ENCODE data around the gene ASRGL1. TPM values are rescaled to one million over a fixed set of nuclear protein-coding genes. Genes with fewer than 3 reads are reported as not detected.

Gene ASRGL1
- total RNA-seq, 4 donors from 2014 or later = 14.9 to 44.5 (median 35.6) TPM

DNA sequence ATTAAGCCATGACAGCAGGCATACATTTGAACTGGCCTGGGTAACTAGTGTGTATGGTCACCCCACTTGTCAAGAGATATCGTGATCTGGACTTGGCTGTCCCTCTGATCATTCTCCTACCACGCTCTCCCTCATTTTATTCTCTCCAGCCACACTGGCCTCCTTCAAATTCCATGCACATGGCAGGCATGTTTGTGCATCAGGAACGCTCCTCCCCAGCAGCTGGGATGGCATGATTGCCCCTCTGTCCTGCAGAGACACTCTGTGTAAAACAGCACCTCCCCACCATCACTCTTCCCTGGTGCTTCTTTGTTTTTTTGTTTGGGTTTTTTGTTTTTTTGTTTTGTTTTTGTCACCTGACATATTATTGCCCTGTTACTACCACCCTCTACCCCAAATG lies 50.1 kb downstream of the ASRGL1 start:
- in situ Hi-C loops (cut with MboI; ENCODE audit: low pct_ligation_motif_present in 1 of 4, low pct_unique_long_range_greater_than_20kb in 1 of 4, low sequenced_read_pairs in 3 of 4) (loop anchor here (25.0 kb wide), 3 partner anchors 300 to 500 kb away; partner anchors contain the start of genes LRRN4CL (in 1 of the 4), SLC3A2 (in 1 of the 4) and UBXN1 (in 1 of the 4)), intact Hi-C loops (cut with DNase I; ENCODE audit: low total_unique reads) (no loop called here)
- Histone ChIP-seq H3K4me3 (no peak overlapping the region), H3K27me3 (no peaks in the 10 kb centered on the region), H3K27ac (no peak overlapping the region), H3K36me3 (no peaks in the 10 kb centered on the region), H3K9me3 (no peaks in the 10 kb centered on the region), H3K4me1 (peaks cover 0 to 4% (median 0%) of the 10 kb centered on the region in 4 donors)
- no peak for TF ChIP-seq EP300 (IDR thresholded peaks at IDR 0.05; ENCODE audit: low read depth)
- TF ChIP-seq, protein P1, sequence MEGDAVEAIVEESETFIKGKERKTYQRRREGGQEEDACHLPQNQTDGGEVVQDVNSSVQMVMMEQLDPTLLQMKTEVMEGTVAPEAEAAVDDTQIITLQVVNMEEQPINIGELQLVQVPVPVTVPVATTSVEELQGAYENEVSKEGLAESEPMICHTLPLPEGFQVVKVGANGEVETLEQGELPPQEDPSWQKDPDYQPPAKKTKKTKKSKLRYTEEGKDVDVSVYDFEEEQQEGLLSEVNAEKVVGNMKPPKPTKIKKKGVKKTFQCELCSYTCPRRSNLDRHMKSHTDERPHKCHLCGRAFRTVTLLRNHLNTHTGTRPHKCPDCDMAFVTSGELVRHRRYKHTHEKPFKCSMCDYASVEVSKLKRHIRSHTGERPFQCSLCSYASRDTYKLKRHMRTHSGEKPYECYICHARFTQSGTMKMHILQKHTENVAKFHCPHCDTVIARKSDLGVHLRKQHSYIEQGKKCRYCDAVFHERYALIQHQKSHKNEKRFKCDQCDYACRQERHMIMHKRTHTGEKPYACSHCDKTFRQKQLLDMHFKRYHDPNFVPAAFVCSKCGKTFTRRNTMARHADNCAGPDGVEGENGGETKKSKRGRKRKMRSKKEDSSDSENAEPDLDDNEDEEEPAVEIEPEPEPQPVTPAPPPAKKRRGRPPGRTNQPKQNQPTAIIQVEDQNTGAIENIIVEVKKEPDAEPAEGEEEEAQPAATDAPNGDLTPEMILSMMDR (IDR thresholded peaks at IDR 0.05) = no peak
- TF ChIP-seq POLR2AphosphoS5 (IDR thresholded peaks at IDR 0.05) = no peak
- TF ChIP-seq POLR2A (IDR thresholded peaks at IDR 0.05) = no peak
- DNase-seq = no peak
- WGBS, 2 donors (ENCODE audit: low coverage in 1 of 2) = 91% methylated on average over 3 of the region's 3 CpGs; no CpG with 5 or more reads in 1 of the 2 donors

DNA sequence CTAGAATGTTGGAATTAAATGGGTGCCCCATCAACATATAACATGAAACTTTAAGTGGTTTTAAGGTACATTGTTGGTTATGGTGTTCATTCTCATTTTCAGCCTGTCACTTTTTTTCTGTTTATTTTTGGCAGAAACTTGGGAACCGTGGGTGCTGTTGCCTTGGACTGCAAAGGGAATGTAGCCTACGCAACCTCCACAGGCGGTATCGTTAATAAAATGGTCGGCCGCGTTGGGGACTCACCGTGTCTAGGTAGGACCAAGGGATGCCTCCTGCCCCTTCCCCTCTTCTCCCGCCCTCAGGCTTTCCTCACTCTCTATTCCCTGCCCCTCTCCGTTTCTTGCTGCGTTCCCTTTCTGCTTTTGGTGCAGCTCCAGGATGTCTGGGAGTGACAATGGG lies 51.8 kb downstream of the ASRGL1 start:
- no peaks in the 10 kb centered on the region for H3K27me3 ChIP-seq
- WGBS, 2 donors (ENCODE audit: low coverage in 1 of 2) = 87 to 88% methylated on average over 8 to 11 of the region's 11 CpGs
- TF ChIP-seq, protein P1 (IDR thresholded peaks at IDR 0.05) = no peak
- TF ChIP-seq POLR2A (IDR thresholded peaks at IDR 0.05) = no peak
- no peak for TF ChIP-seq POLR2AphosphoS5 (IDR thresholded peaks at IDR 0.05)
- TF ChIP-seq EP300 (IDR thresholded peaks at IDR 0.05; ENCODE audit: low read depth) = no peak
- no peaks in the 10 kb centered on the region for H3K36me3 ChIP-seq
- H3K4me3 ChIP-seq = no peak overlapping the region
- H3K4me1 ChIP-seq = no peaks in the 10 kb centered on the region
- DNase-seq = no peak
- in situ Hi-C loops (cut with MboI; ENCODE audit: low pct_ligation_motif_present in 1 of 4, low pct_unique_long_range_greater_than_20kb in 1 of 4, low sequenced_read_pairs in 3 of 4) (loop anchor here (25.0 kb wide), 3 partner anchors 298 to 498 kb away; partner anchors contain the start of genes LRRN4CL (in 1 of the 4), SLC3A2 (in 1 of the 4) and UBXN1 (in 1 of the 4)), intact Hi-C loops (cut with DNase I; ENCODE audit: low total_unique reads) (no loop called here)
- no peaks in the 10 kb centered on the region for H3K9me3 ChIP-seq
- no peak overlapping the region for H3K27ac ChIP-seq

DNA sequence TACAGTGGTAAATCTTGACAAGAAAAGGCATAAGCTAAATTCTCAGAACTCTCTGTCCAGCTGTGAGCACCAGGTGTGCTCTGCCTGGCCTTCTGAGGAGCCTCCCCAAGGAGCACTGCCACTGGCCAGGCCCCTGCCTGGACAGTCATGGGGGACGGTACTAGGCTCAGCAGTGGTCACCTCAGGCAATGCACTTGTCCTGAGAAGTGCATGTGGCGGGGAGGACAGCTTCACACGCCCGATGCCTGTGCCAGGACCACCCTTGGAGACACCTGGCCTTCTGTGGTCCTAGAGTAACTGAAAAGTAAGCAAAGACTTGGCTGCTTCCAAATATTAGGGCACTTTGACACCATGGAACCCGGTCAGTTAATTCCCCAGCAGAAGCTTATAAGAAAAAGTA lies 53.0 kb downstream of the ASRGL1 start:
- H3K27me3 ChIP-seq = no peaks in the 10 kb centered on the region
- no peaks in the 10 kb centered on the region for H3K9me3 ChIP-seq
- in situ Hi-C loops (cut with MboI; ENCODE audit: low pct_ligation_motif_present in 1 of 4, low pct_unique_long_range_greater_than_20kb in 1 of 4, low sequenced_read_pairs in 3 of 4) (loop anchor here (10.0 to 25.0 kb wide), 4 partner anchors 297 to 497 kb away; partner anchors contain the start of genes LRRN4CL (in 1 of the 4), SLC3A2 (in 1 of the 4) and UBXN1 (in 1 of the 4)), intact Hi-C loops (cut with DNase I; ENCODE audit: low total_unique reads) (loop anchor here (10.0 kb wide), 2 partner anchors 155 to 295 kb away; partner anchors contain the start of genes AHNAK and LRRN4CL)
- no peak overlapping the region for H3K4me3 ChIP-seq
- peaks cover 1 to 7% (median 3%) of the 10 kb centered on the region in 4 donors for H3K4me1 ChIP-seq
- no peaks in the 10 kb centered on the region for H3K36me3 ChIP-seq
- DNase-seq = no peak
- 83% methylated on average over 5 of the region's 5 CpGs; no CpG with 5 or more reads in 1 of the 2 donors for WGBS, 2 donors (ENCODE audit: low coverage in 1 of 2)
- TF ChIP-seq POLR2AphosphoS5 (IDR thresholded peaks at IDR 0.05) = no peak
- no peak for TF ChIP-seq POLR2A (IDR thresholded peaks at IDR 0.05)
- TF ChIP-seq, protein P1 (IDR thresholded peaks at IDR 0.05) = no peak
- TF ChIP-seq EP300 (IDR thresholded peaks at IDR 0.05; ENCODE audit: low read depth) = no peak
- H3K27ac ChIP-seq = no peak overlapping the region

DNA sequence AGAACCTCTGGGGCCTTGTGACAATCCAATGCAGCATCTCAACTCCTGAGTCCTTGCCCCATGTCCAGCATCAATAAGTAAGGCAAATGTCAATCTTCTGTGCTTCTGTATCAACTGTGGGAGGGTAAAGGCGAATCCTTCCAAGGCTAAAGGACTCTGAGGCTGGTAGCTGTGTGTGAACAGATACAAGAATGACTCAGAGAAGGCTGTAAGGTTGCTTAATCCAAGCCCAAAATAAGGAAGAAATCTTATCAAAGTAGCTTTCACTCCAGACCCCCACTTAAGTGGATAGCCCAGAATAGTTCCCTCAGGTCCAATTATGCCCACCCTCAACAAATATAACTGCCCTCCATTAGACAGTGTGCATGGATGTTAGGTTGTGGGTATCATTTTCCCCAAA lies 53.5 kb downstream of the ASRGL1 start:
- no peaks in the 10 kb centered on the region for H3K36me3 ChIP-seq
- H3K9me3 ChIP-seq = no peaks in the 10 kb centered on the region
- H3K4me3 ChIP-seq = no peak overlapping the region
- no peak for DNase-seq
- no peaks in the 10 kb centered on the region for H3K27me3 ChIP-seq
- TF ChIP-seq POLR2AphosphoS5 (IDR thresholded peaks at IDR 0.05) = no peak
- TF ChIP-seq, protein P1 (IDR thresholded peaks at IDR 0.05) = no peak
- no peak for TF ChIP-seq POLR2A (IDR thresholded peaks at IDR 0.05)
- no peak for TF ChIP-seq EP300 (IDR thresholded peaks at IDR 0.05; ENCODE audit: low read depth)
- 78% methylated on average over 1 of the region's 1 CpG; no CpG with 5 or more reads in 1 of the 2 donors for WGBS, 2 donors (ENCODE audit: low coverage in 1 of 2)
- in situ Hi-C loops (cut with MboI; ENCODE audit: low pct_ligation_motif_present in 1 of 4, low pct_unique_long_range_greater_than_20kb in 1 of 4, low sequenced_read_pairs in 3 of 4) = loop anchor here (10.0 to 25.0 kb wide), 4 partner anchors 297 to 497 kb away; partner anchors contain the start of genes LRRN4CL (in 1 of the 4), SLC3A2 (in 1 of the 4) and UBXN1 (in 1 of the 4)
- intact Hi-C loops (cut with DNase I; ENCODE audit: low total_unique reads) = loop anchor here (10.0 kb wide), 2 partner anchors 154 to 294 kb away; partner anchors contain the start of genes AHNAK and LRRN4CL
- H3K27ac ChIP-seq = no peak overlapping the region
- H3K4me1 ChIP-seq = peaks cover 4 to 10% (median 5%) of the 10 kb centered on the region in 4 donors

All from transverse colon (tissue), 4 donors.